Measurements from ENCODE around the gene DGKZ.

Gene DGKZ

GRCh38 chr11:46315783-46316563 lies 31.3 kb upstream of the DGKZ start:
- H3K36me3 Mint-ChIP-seq = no peaks in the 10 kb centered on the region
- H3K4me1 Mint-ChIP-seq = peaks cover 31% of the 10 kb centered on the region
- no peak overlapping the region for H3K27ac Mint-ChIP-seq
- no peaks in the 10 kb centered on the region for H3K27me3 Mint-ChIP-seq
- H3K4me3 Mint-ChIP-seq = no peak overlapping the region
- no peaks in the 10 kb centered on the region for H3K9me3 Mint-ChIP-seq

- peak overlapping the region; percentile 45 for H3K4me3 Mint-ChIP-seq
- no peaks in the 10 kb centered on the region for H3K36me3 Mint-ChIP-seq
- H3K27ac Mint-ChIP-seq = peak overlapping the region; percentile 97
- H3K27me3 Mint-ChIP-seq = no peaks in the 10 kb centered on the region
- peaks cover 43% of the 10 kb centered on the region for H3K4me1 Mint-ChIP-seq
- no peaks in the 10 kb centered on the region for H3K9me3 Mint-ChIP-seq
These were observed 28.2 kb upstream of the DGKZ start for GRCh38 chr11:46319074-46319453.

DNA sequence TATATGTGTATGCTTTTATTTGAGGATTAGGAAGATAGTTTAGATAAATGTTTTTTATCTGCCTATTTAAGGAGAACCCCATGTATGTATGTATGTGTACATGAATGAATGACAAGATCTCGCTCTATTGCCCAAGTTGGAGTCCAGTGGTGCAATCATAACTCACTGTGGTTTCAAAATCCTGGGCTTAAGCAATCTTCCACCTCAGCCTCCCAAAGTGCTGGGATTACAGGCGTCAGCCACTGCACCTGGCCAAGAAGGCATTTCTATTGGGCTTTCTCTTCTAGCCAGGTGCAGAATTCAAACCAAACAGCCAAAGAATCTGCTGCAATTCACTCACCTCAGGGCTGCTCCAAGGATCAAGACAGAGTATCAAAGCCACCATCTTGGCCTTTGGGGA lies 25.5 kb upstream of the DGKZ start:
- Mint-ChIP-seq H3K4me3 (no peak overlapping the region), H3K36me3 (no peaks in the 10 kb centered on the region), H3K27ac (peak overlapping the region; percentile 66), H3K27me3 (no peaks in the 10 kb centered on the region), H3K9me3 (no peaks in the 10 kb centered on the region), H3K4me1 (peaks cover 44% of the 10 kb centered on the region)

GRCh38 chr11:46322759-46323158 lies 24.5 kb upstream of the DGKZ start:
- Mint-ChIP-seq H3K27me3 (no peaks in the 10 kb centered on the region), H3K27ac (no peak overlapping the region), H3K9me3 (no peaks in the 10 kb centered on the region), H3K4me1 (peaks cover 45% of the 10 kb centered on the region), H3K4me3 (no peak overlapping the region), H3K36me3 (no peaks in the 10 kb centered on the region)

GRCh38 chr11:46326813-46327416 lies 20.3 kb upstream of the DGKZ start:
- Mint-ChIP-seq H3K36me3 (no peaks in the 10 kb centered on the region), H3K27ac (no peak overlapping the region), H3K4me3 (no peak overlapping the region), H3K9me3 (no peaks in the 10 kb centered on the region), H3K27me3 (no peaks in the 10 kb centered on the region), H3K4me1 (peaks cover 41% of the 10 kb centered on the region)

DNA sequence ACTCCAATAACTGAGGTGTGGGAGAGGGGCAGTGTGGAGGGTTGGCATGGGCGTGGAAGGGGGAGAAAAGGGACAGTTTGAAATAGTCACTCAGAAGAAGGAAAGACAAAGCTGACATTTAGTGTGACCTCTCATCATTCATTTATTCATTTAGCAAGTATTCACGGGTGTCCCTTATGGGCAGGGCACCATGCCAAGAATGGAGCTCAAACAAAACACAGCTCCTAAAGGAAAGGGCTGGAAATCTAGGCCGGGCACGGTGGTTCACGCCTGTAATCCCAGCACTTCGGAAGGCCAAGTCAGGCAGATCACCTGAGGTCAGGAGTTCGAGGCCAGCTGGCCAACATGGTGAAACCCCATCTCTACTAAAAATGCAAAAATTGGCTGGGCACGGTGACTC lies 19.4 kb upstream of the DGKZ start:
- Mint-ChIP-seq H3K27me3 (no peaks in the 10 kb centered on the region), H3K27ac (peak overlapping the region; percentile 8), H3K4me3 (no peak overlapping the region), H3K36me3 (no peaks in the 10 kb centered on the region), H3K4me1 (peaks cover 42% of the 10 kb centered on the region), H3K9me3 (no peaks in the 10 kb centered on the region)

GRCh38 chr11:46330154-46330553 lies 17.1 kb upstream of the DGKZ start:
- Mint-ChIP-seq H3K27ac (peak overlapping the region; percentile 95), H3K27me3 (no peaks in the 10 kb centered on the region), H3K4me1 (peaks cover 61% of the 10 kb centered on the region), H3K9me3 (no peaks in the 10 kb centered on the region), H3K36me3 (no peaks in the 10 kb centered on the region), H3K4me3 (peak overlapping the region; percentile 85)

- H3K27ac Mint-ChIP-seq = peak overlapping the region; percentile 95
These were observed 16.5 kb upstream of the DGKZ start for GRCh38 chr11:46330563-46331281.

DNA sequence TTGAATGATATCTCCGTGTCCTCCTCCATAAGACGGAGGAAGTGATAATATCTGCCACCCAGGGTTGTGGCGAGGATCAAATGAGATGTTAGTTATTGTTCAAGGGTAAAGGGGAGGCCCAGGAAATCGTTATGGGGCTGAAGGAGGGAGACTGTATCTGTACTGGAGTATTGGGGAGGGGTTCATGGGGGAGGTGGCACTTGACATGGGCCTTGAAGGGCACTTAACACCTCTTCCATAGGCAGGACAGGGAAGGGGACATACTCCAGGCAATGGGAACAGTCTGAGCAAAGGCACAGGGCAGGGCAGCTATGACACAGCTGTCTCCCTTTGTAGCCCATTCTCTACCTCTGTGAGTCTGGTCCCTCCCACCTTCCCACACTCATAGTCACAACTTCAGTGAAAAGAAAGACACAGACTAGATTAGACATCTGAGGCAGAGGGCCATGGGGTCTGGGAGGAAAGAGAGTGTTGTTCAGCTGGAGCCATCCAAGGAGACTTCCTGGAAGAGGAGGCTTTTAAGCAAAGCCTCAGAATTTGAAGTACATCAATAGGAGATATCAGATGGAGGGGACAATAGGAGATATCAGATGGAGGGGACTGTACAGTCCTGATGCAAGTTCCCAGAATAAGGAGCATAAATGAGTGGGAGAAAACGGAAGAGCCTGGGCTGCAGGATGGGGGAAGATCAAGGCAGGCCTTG lies 15.8 kb upstream of the DGKZ start:
- no peaks in the 10 kb centered on the region for H3K27me3 Mint-ChIP-seq
- peak overlapping the region; percentile 85 for H3K4me3 Mint-ChIP-seq
- H3K36me3 Mint-ChIP-seq = no peaks in the 10 kb centered on the region
- H3K9me3 Mint-ChIP-seq = no peaks in the 10 kb centered on the region
- H3K27ac Mint-ChIP-seq = peak overlapping the region; percentile 95
- H3K4me1 Mint-ChIP-seq = peaks cover 70% of the 10 kb centered on the region

More at GRCh38 chr11:46330563-46331281, 16.5 kb upstream of the DGKZ start:
- H3K4me3 Mint-ChIP-seq = peak overlapping the region; percentile 85
- no peaks in the 10 kb centered on the region for H3K9me3 Mint-ChIP-seq
- no peaks in the 10 kb centered on the region for H3K27me3 Mint-ChIP-seq
- H3K36me3 Mint-ChIP-seq = no peaks in the 10 kb centered on the region
- H3K4me1 Mint-ChIP-seq = peaks cover 63% of the 10 kb centered on the region

DNA sequence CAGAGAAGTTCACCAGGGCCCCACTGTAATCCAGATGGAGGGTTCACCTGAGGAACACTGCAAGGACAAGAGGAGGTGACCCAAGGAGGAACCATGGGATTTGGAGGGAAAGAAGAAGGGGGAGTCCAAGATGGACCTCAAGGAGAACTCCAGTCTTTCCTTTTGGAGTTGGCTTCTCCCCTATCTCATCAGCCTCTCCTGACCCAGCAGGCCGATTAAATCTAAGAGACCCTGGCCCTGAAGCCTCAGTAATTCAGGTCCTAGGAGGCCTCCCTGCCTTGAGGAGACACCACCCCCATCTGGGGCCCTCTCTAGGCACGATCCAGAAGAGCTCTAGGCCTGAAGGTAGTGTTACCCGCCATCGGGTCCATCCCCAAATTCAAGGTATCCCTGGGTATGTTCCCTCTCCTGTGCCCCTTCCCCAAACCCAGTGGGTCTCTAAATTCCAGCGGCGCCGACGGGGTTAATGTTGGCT lies 15.1 kb upstream of the DGKZ start:
- H3K27ac Mint-ChIP-seq = peak overlapping the region; percentile 95
- no peaks in the 10 kb centered on the region for H3K27me3 Mint-ChIP-seq
- H3K4me3 Mint-ChIP-seq = peak overlapping the region; percentile 85
- no peaks in the 10 kb centered on the region for H3K36me3 Mint-ChIP-seq
- H3K9me3 Mint-ChIP-seq = no peaks in the 10 kb centered on the region
- H3K4me1 Mint-ChIP-seq = peaks cover 71% of the 10 kb centered on the region

GRCh38 chr11:46332568-46333393 lies 14.5 kb upstream of the DGKZ start:
- Mint-ChIP-seq H3K36me3 (no peaks in the 10 kb centered on the region), H3K9me3 (no peaks in the 10 kb centered on the region), H3K4me1 (peaks cover 75% of the 10 kb centered on the region), H3K27ac (no peak overlapping the region), H3K4me3 (peak overlapping the region; percentile 88), H3K27me3 (no peaks in the 10 kb centered on the region)

DNA sequence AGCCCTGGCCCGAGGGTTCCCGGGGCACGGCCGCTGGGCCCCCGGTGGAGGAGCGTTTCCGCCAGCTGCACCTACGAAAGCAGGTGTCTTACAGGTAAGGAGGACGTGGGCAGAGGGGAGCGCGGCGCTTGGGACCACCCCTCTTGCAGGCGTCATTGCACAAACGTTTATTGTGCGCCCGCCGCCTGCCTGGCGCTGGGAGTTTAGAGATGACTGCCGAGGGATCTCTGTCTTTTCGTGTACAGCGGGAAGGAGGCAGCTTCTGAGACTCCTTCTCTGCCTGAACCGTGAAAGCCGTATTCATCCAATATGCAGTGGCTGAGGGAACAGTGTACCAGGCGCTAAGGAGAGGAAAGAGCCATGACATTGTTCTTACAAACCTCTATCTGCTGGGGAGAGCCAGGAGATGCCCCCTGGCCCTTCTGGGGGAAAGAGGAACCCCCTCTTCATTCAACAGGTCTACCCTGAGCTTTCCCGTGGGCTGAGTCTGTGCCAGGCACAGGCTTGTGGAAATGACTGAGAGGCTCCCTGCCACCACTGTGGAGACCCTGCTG lies 13.8 kb upstream of the DGKZ start:
- Mint-ChIP-seq H3K27ac (peak overlapping the region; percentile 87), H3K36me3 (no peaks in the 10 kb centered on the region), H3K27me3 (no peaks in the 10 kb centered on the region), H3K4me3 (peak overlapping the region; percentile 88), H3K9me3 (no peaks in the 10 kb centered on the region), H3K4me1 (peaks cover 82% of the 10 kb centered on the region)

DNA sequence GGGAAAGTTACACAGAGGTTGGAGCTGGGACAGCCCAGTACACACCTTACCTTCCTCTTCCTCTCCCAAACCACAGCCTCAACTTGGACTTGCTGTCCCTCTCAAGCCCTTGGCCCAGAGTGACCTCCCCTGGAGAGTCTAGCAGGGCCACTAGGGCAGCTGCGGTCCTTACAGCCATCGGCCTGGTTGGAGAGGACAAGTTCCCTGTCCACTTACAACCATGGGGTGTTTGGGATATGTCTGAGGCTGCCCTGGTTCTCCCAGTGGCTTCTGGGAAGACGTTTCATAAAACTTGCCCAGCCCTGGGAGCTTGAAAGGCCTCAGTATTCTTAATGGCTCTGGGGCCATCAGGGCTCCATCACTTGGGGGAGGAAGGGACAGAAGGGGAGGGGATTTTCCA lies 13.1 kb upstream of the DGKZ start:
- H3K27me3 Mint-ChIP-seq = no peaks in the 10 kb centered on the region
- no peaks in the 10 kb centered on the region for H3K36me3 Mint-ChIP-seq
- peak overlapping the region; percentile 88 for H3K4me3 Mint-ChIP-seq
- H3K27ac Mint-ChIP-seq = peak overlapping the region; percentile 83
- H3K9me3 Mint-ChIP-seq = no peaks in the 10 kb centered on the region
- H3K4me1 Mint-ChIP-seq = peaks cover 87% of the 10 kb centered on the region

DNA sequence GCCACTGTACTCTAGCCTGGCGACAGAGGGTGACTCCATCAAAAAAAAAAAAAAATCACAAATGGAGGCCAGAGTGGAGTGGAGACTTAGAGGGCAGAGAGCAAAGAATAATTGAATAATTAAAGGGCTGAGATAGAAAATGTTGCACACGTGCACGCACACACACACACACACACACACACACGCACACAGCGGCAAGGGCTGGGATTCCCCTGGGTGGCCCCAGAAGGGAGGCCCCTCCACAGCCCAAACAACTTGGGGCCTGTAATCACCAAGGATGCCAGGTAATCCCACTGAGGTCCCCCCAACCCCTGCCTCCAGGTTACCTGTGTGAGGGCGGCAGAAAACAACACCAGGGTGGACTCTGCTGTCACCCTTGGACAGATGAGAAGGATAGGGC lies 12.0 kb upstream of the DGKZ start:
- no peaks in the 10 kb centered on the region for H3K27me3 Mint-ChIP-seq
- H3K4me1 Mint-ChIP-seq = peaks cover 86% of the 10 kb centered on the region
- peak overlapping the region; percentile 83 for H3K27ac Mint-ChIP-seq
- H3K4me3 Mint-ChIP-seq = peak overlapping the region; percentile 11
- no peaks in the 10 kb centered on the region for H3K9me3 Mint-ChIP-seq
- no peaks in the 10 kb centered on the region for H3K36me3 Mint-ChIP-seq

Data from activated naive CD4-positive, alpha-beta T cell treated with anti-CD3 and anti-CD28 coated beads, Interleukin-2, amount 50 U/mL, for 24 hours (primary cell).